Measurements from ENCODE around the gene KIF11. TPM values are rescaled to one million over a fixed set of nuclear protein-coding genes. Genes with fewer than 3 reads are reported as not detected.

The KIF11 gene
- total and polyA plus RNA-seq, 2 of the 4 experiments (the other 2 are of a cell fraction) = 8.8 to 18.3 TPM

GRCh38 chr10:92662848-92663247 is 69.9 kb downstream of the KIF11 start:
- no peak overlapping the region for H2AK9ac ChIP-seq (replicated peaks; ENCODE audit: low read depth, low read length, poor library complexity)
- no peaks in the 10 kb centered on the region for H3K79me1 ChIP-seq (ENCODE audit: low read depth in 1 of 2, low read length in 2 of 2)
- H2BK5ac ChIP-seq (ENCODE audit: low read depth, low read length, poor library complexity, severe bottlenecking) = no peak overlapping the region
- no TSS peak for BruUV-seq (replicated peaks)
- no peak overlapping the region for H3K56ac ChIP-seq (ENCODE audit: extremely low read depth, insufficient read depth, low read length)
- no peak overlapping the region for H2BK120ac ChIP-seq (ENCODE audit: low read depth, low read length)
- no peak overlapping the region for H3K9ac ChIP-seq (ENCODE audit: low read depth, low read length)
- no peaks in the 10 kb centered on the region for H3K36me3 ChIP-seq (ENCODE audit: control insufficient read depth, insufficient read depth, low read length)
- H3K4ac ChIP-seq (ENCODE audit: low read depth, low read length) = no peak overlapping the region
- no peak overlapping the region for H2BK20ac ChIP-seq (ENCODE audit: low read depth, low read length)
- H3K14ac ChIP-seq (replicated peaks; ENCODE audit: low read depth, low read length) = no peak overlapping the region
- H2AFZ ChIP-seq (replicated peaks; ENCODE audit: low read length, poor library complexity) = no peak overlapping the region
- H3K18ac ChIP-seq (ENCODE audit: low read depth, low read length) = no peak overlapping the region
- no peaks in the 10 kb centered on the region for H3K27me3 ChIP-seq (ENCODE audit: control insufficient read depth, insufficient read depth, low read length)
- dilution Hi-C loops (cut with HindIII; ENCODE audit: low sequenced_read_pairs, unreplicated experiment) (no loop called here), in situ Hi-C loops (cut with MboI; ENCODE audit: low sequenced_read_pairs) (no loop called here), intact Hi-C loops (cut with micrococcal nuclease) (no loop called here)
- H3K23ac ChIP-seq (ENCODE audit: low read depth, low read length) = no peak overlapping the region
- no peak for ATAC-seq (ENCODE audit: low read depth)
- no peaks in the 10 kb centered on the region for H4K20me1 ChIP-seq (ENCODE audit: insufficient read depth, low read length)
- H2AK5ac ChIP-seq (ENCODE audit: low read depth, low read length) = no peak overlapping the region
- no peaks in the 10 kb centered on the region for H3K9me1 ChIP-seq (ENCODE audit: insufficient read depth, low read length)
- no peak overlapping the region for H3K4me3 ChIP-seq (ENCODE audit: insufficient read depth, low read depth, low read length)
- H4K8ac ChIP-seq (ENCODE audit: low read depth in 2 of 2, low read length in 2 of 2) = no peak overlapping the region
- DNase-seq = no peak
- H3K9me3 ChIP-seq (ENCODE audit: control insufficient read depth, insufficient read depth, low read length) = peaks cover 4% of the 10 kb centered on the region; the same call in 1 of the 2 replicates
- no peak overlapping the region for H4K91ac ChIP-seq (ENCODE audit: insufficient read depth, low read depth, low read length)
- no peak overlapping the region for H4K5ac ChIP-seq (ENCODE audit: low read depth, low read length)
- no peaks in the 10 kb centered on the region for H3K4me1 ChIP-seq (ENCODE audit: control insufficient read depth, insufficient read depth, low read length)
- no peak overlapping the region for H3K4me2 ChIP-seq (ENCODE audit: low read depth, low read length)
- TF ChIP-seq NFE2L2 (IDR thresholded peaks at IDR 0.05; ENCODE audit: low read depth, low read length) (no peak), CEBPB (IDR thresholded peaks at IDR 0.05; ENCODE audit: low read depth, low read length) (no peak), RFX5 (IDR thresholded peaks at IDR 0.05; ENCODE audit: low read depth, low read length) (no peak), RCOR1 (IDR thresholded peaks at IDR 0.05; ENCODE audit: insufficient replicate concordance, low read length) (no peak)
- H2BK15ac ChIP-seq (ENCODE audit: low read depth, low read length) = no peak overlapping the region
- ChIA-PET CTCF (interaction anchor here (0.7 kb wide), 1 partner anchor 10 kb away, joined by 3 read pairs; no protein-coding TSS in a partner anchor), POLR2A (ENCODE audit: unreplicated experiment) (no interaction called here)
- H3K27ac ChIP-seq (ENCODE audit: insufficient read depth, low read length) = no peak overlapping the region
